H1 (cell line): Measurements from ENCODE around the gene DCP2. TPM values are rescaled to one million over a fixed set of nuclear protein-coding genes. Genes with fewer than 3 reads are reported as not detected.

ENCODE experiments used
- CTCF ChIA-PET: fragments of 300-600 bp; sonication (Branson Sonifier 250); formaldehyde crosslinking; loops from one replicate; lab custom pipeline; 2021; ENCODE audit not compliant: partially characterized antibody; lab: Charles Lee
- POLR2A ChIA-PET: fragments of 300-600 bp; sonication (Branson Sonifier 250); formaldehyde crosslinking; loops from one replicate; lab custom pipeline; 2021; ENCODE audit warnings: inconsistent platforms; ENCODE audit not compliant: partially characterized antibody; lab: Charles Lee
- DNase-seq, 2 experiments: peaks; one replicate each; pipeline versions ENCODE4 v3.0.0 to v3.0.0-alpha.2; 2010 to 2022; ENCODE audit warnings: low spot score in 2 of 2, low read depth in 1 of 2, mixed read lengths in 1 of 2
- FAIRE-seq: peaks from 2 replicates; lab custom pipeline; 2011; peaks lifted over from hg19 to GRCh38; lab: Jason Lieb, UNC
- H2AFZ ChIP-seq: 2 replicates; pipeline ENCODE4 v1.8.1; 2012; ENCODE audit warnings: low read length, inconsistent platforms
- H2AK5ac ChIP-seq: 2 replicates; pipeline ENCODE4 v1.6.1; 2013; ENCODE audit warnings: low read depth, low read length
- H2BK120ac ChIP-seq: replicated peaks from 2 replicates; pipeline ENCODE3; 2013; ENCODE audit warnings: low read depth, low read length, inconsistent platforms
- H2BK12ac ChIP-seq: 2 replicates; pipeline ENCODE4 v1.6.1; 2013; ENCODE audit warnings: low read depth, low read length
- H2BK15ac ChIP-seq: 2 replicates; pipeline ENCODE4 v1.6.1; 2013; ENCODE audit warnings: low read length
- H2BK20ac ChIP-seq: 2 replicates; pipeline ENCODE4 v1.6.1; 2013; ENCODE audit warnings: low read length
- H2BK5ac ChIP-seq: 2 replicates; pipeline ENCODE4 v1.6.1; 2013; ENCODE audit warnings: low read depth, low read length
- H3K14ac ChIP-seq: 2 replicates; pipeline ENCODE4 v1.6.1; 2013; ENCODE audit warnings: inconsistent platforms; ENCODE audit not compliant: insufficient read length
- H3K18ac ChIP-seq: 2 replicates; pipeline ENCODE4 v1.6.1; 2013; ENCODE audit warnings: low read length; ENCODE audit errors: extremely low read depth
- H3K23ac ChIP-seq: 2 replicates; pipeline ENCODE4 v1.6.1; 2013; ENCODE audit warnings: inconsistent platforms; ENCODE audit not compliant: insufficient read length
- H3K23me2 ChIP-seq: 2 replicates; pipeline ENCODE4 v1.6.1; 2013; ENCODE audit warnings: low read depth, low read length
- H3K27ac ChIP-seq: 2 replicates; pipeline ENCODE4 v1.6.1; 2011; ENCODE audit warnings: low read depth, low read length, inconsistent platforms
- H3K27me3 ChIP-seq, 4 experiments: replicated peaks in 1 of 4; 1 replicate in 1 of 4; 2 replicates in 3 of 4; pipeline versions ENCODE4 v1.6.1 to v1.8.1; 2011 to 2013; ENCODE audit warnings: low read length in 3 of 4, mild to moderate bottlenecking in 3 of 4, inconsistent platforms in 2 of 4, mixed read lengths in 2 of 4, moderate library complexity in 1 of 4; ENCODE audit not compliant: control insufficient read depth in 3 of 4, insufficient read depth in 3 of 4; ENCODE audit errors: extremely low read depth in 1 of 4
- H3K36me3 ChIP-seq, 4 experiments: 2 replicates each; pipeline versions ENCODE4 v1.6.1 to v1.8.1; 2011 to 2013; ENCODE audit warnings: mild to moderate bottlenecking in 4 of 4, low read length in 3 of 4, moderate library complexity in 2 of 4, control low read depth in 1 of 4, inconsistent platforms in 1 of 4; ENCODE audit not compliant: insufficient read depth in 4 of 4, control insufficient read depth in 2 of 4
- H3K4ac ChIP-seq: replicated peaks from 2 replicates; pipeline ENCODE3; 2013; ENCODE audit warnings: low read length, low read depth, mixed read lengths, inconsistent platforms; ENCODE audit not compliant: insufficient read length
- H3K4me1 ChIP-seq, 4 experiments: replicated peaks in 1 of 4; 1 replicate in 1 of 4; 2 replicates in 3 of 4; pipeline versions ENCODE4 v1.6.1 to v1.8.1; 2011 to 2013; ENCODE audit warnings: low read length in 3 of 4, inconsistent platforms in 2 of 4, mixed read lengths in 1 of 4; ENCODE audit not compliant: insufficient read depth in 4 of 4, control insufficient read depth in 3 of 4
- H3K4me2 ChIP-seq, 2 experiments: 2 replicates each; pipeline versions ENCODE4 v1.6.1 to v1.8.1; 2011 to 2013; ENCODE audit warnings: low read depth in 2 of 2, low read length in 2 of 2, control low read depth in 1 of 2, inconsistent platforms in 1 of 2, mild to moderate bottlenecking in 1 of 2; ENCODE audit not compliant: insufficient read depth in 1 of 2
- H3K4me3 ChIP-seq, 4 experiments: fragments of 200-600, 300-600 bp in 1 of 4; sonication (generic), shearing (Covaris generic), sonication (Bioruptor Twin) in 1 of 4; 2 replicates each; pipeline versions ENCODE4 v1.5.1 to v1.8.1; 2011 to 2016; ENCODE audit warnings: low read length in 4 of 4, low read depth in 3 of 4, control low read depth in 2 of 4, inconsistent platforms in 2 of 4, mild to moderate bottlenecking in 2 of 4, mixed read lengths in 1 of 4, moderate library complexity in 1 of 4; ENCODE audit not compliant: insufficient read depth in 2 of 4; ENCODE audit errors: extremely low read depth in 1 of 4
- H3K56ac ChIP-seq: replicated peaks from 2 replicates; pipeline ENCODE3; 2013; ENCODE audit warnings: low read depth, mild to moderate bottlenecking, mixed read lengths, low read length, inconsistent platforms; ENCODE audit not compliant: insufficient read length
- H3K79me1 ChIP-seq: 2 replicates; pipeline ENCODE4 v1.6.1; 2013; ENCODE audit warnings: low read depth, low read length, control low read depth
- H3K79me2 ChIP-seq, 2 experiments: 2 replicates each; pipeline versions ENCODE4 v1.6.1 to v1.8.1; 2012 to 2013; ENCODE audit warnings: low read length in 2 of 2, mild to moderate bottlenecking in 2 of 2, inconsistent platforms in 1 of 2; ENCODE audit not compliant: insufficient read depth in 2 of 2, control insufficient read depth in 1 of 2
- H3K9ac ChIP-seq, 4 experiments: replicated peaks in 1 of 4; 1 replicate in 1 of 4; 2 replicates in 3 of 4; pipeline versions ENCODE4 v1.6.1 to v1.8.1; 2011 to 2013; ENCODE audit warnings: low read depth in 3 of 4, low read length in 3 of 4, control low read depth in 2 of 4, mild to moderate bottlenecking in 2 of 4, moderate library complexity in 2 of 4, inconsistent platforms in 1 of 4; ENCODE audit errors: extremely low read depth in 1 of 4
- H3K9me3 ChIP-seq, 2 experiments: 2 replicates each; pipeline versions ENCODE4 v1.6.1 to v1.8.1; 2012 to 2013; ENCODE audit warnings: mild to moderate bottlenecking in 2 of 2, moderate library complexity in 2 of 2, control low read depth in 1 of 2, inconsistent platforms in 1 of 2, low read depth in 1 of 2, low read length in 1 of 2, mixed read lengths in 1 of 2; ENCODE audit not compliant: insufficient read depth in 2 of 2
- H4K20me1 ChIP-seq, 2 experiments: replicated peaks in 1 of 2; 2 replicates each; pipeline versions ENCODE3 to v1.8.1; 2011 to 2013; ENCODE audit warnings: inconsistent platforms in 2 of 2, low read length in 2 of 2, mild to moderate bottlenecking in 1 of 2; ENCODE audit not compliant: insufficient read depth in 2 of 2, control insufficient read depth in 1 of 2
- H4K5ac ChIP-seq: 2 replicates; pipeline ENCODE4 v1.6.1; 2013; ENCODE audit warnings: low read length, low read depth, mixed read lengths, inconsistent platforms; ENCODE audit not compliant: insufficient read length
- H4K8ac ChIP-seq: 2 replicates; pipeline ENCODE4 v1.8.0; 2013; ENCODE audit warnings: mild to moderate bottlenecking, moderate library complexity, low read length, inconsistent platforms; ENCODE audit not compliant: insufficient read depth; ENCODE audit errors: extremely low read depth
- H4K91ac ChIP-seq: replicated peaks from 2 replicates; pipeline ENCODE3; 2013; ENCODE audit warnings: low read length, mixed read lengths, inconsistent platforms; ENCODE audit not compliant: insufficient read length
- ASH2L ChIP-seq: fragments of 200-600, 300-600 bp; sonication (generic); IDR thresholded peaks from one replicate; pipeline ENCODE4 v1.7.1; 2017; ENCODE audit warnings: low read length
- BRCA1 ChIP-seq: IDR thresholded peaks from 2 replicates; pipeline ENCODE4 v1.6.1; 2012; ENCODE audit warnings: low read depth, low read length, improper control_type of control experiment
- CREB1 ChIP-seq: IDR thresholded peaks from 2 replicates; pipeline ENCODE4 v1.6.1; 2012; ENCODE audit warnings: inconsistent platforms
- E2F6 ChIP-seq: IDR thresholded peaks from 2 replicates; pipeline ENCODE4 v1.6.1; 2012; ENCODE audit warnings: inconsistent platforms
- EZH2 ChIP-seq: fragments of 200-600 bp; sonication (generic); IDR thresholded peaks from 2 replicates; pipeline ENCODE4 v1.7.1; 2012; ENCODE audit warnings: low read depth, mild to moderate bottlenecking, moderate library complexity, low read length, inconsistent platforms; ENCODE audit not compliant: severe bottlenecking
- KDM4A ChIP-seq: IDR thresholded peaks from one replicate; pipeline ENCODE4 v1.7.1; 2012; ENCODE audit warnings: low read depth, mild to moderate bottlenecking, moderate library complexity, low read length, inconsistent platforms; ENCODE audit not compliant: severe bottlenecking
- NANOG ChIP-seq: IDR thresholded peaks from 2 replicates; pipeline ENCODE4 v1.6.1; 2011; ENCODE audit warnings: low read length, low read depth, mild to moderate bottlenecking, inconsistent platforms; ENCODE audit not compliant: insufficient read depth, poor library complexity, severe bottlenecking
- SIRT6 ChIP-seq: IDR thresholded peaks from one replicate; pipeline ENCODE4 v1.7.1; 2012; ENCODE audit warnings: low read length, inconsistent platforms
- SP2 ChIP-seq: IDR thresholded peaks from 2 replicates; pipeline ENCODE4 v1.6.1; 2012; ENCODE audit warnings: mild to moderate bottlenecking, low read length, inconsistent platforms
- SP4 ChIP-seq: IDR thresholded peaks from 2 replicates; pipeline ENCODE4 v1.6.1; 2012; ENCODE audit warnings: low read length, inconsistent platforms
- SRF ChIP-seq: IDR thresholded peaks from 2 replicates; pipeline ENCODE4 v1.6.1; 2011; ENCODE audit warnings: mild to moderate bottlenecking, low read depth, low read length, moderate library complexity
- TEAD4 ChIP-seq: IDR thresholded peaks from 2 replicates; pipeline ENCODE4 v1.6.1; 2012; ENCODE audit warnings: low read depth, low read length, inconsistent platforms, mixed read lengths
- ZNF274 ChIP-seq: IDR thresholded peaks from 2 replicates; pipeline ENCODE4 v1.7.0; 2012; ENCODE audit warnings: low read length, borderline replicate concordance; ENCODE audit errors: extremely low read depth
- WGBS, 2 experiments: shearing (Covaris generic) in 1 of 2; methylation state at CpG; one replicate each; pipeline versions ENCODE4 v1.1.6 to v1.1.7; 2013 to 2015; ENCODE audit warnings: low lambda C conversion rate in 2 of 2, mixed read lengths in 2 of 2, inconsistent platforms in 1 of 2, low coverage in 1 of 2, missing lambda C conversion rate in 1 of 2; ENCODE audit not compliant: insufficient replicate concordance in 2 of 2, insufficient coverage in 1 of 2, insufficient read length in 1 of 2; ENCODE audit errors: extremely low coverage in 1 of 2, missing lambda C conversion rate in 1 of 2; 5-methylcytosine and 5-hydroxymethylcytosine counted together
- polyA plus RNA-seq, 7 experiments: library from polyadenylated mRNA; depleted of rRNA in 3 of 7; stranded (reverse) in 5 of 7; unstranded in 2 of 7; fragments of >200 nt in 5 of 7; fragments of 200-250 nt in 2 of 7; gene quantifications; 1 replicate in 5 of 7; 2 replicates in 1 of 7; 4 replicates in 1 of 7; pipeline versions ENCODE4 v1.2.1 to v1.2.3, GENCODE V29; 2011 to 2013; ENCODE audit warnings: missing spikeins in 2 of 7, mixed read lengths in 2 of 7
- total RNA-seq: library from RNA; stranded (reverse); fragmentation: NEBNext Ultra II Directional; extraction: Animal tissue kit (Norgen Biotek cat#: 25700); gene quantifications from 2 replicates; pipeline ENCODE4 v1.2.1, GENCODE V29; 2021

DCP2 gene
- total and polyA plus RNA-seq, 2 of the 8 experiments (the other 6 are each of a cell fraction or from before 2014, with no cell fraction given), result 14.4 to 162 TPM

- H3K4me2 ChIP-seq, result no peak overlapping the region
- H2BK20ac ChIP-seq, result no peak overlapping the region
- H3K18ac ChIP-seq, result no peak overlapping the region
- TF ChIP-seq NANOG (no peak), CREB1 (no peak), SP4 (no peak), EZH2 (no peak), TEAD4 (no peak), SRF (no peak), BRCA1 (no peak), KDM4A (no peak), SIRT6 (no peak), ASH2L (no peak), SP2 (no peak), ZNF274 (no peak), E2F6 (no peak)
- peaks cover 7 to 11% of the 10 kb centered on the region in 2 experiments; a peak in 3 of 4 replicates for H3K79me2 ChIP-seq
- ChIA-PET CTCF (interaction anchor here (3.1 to 3.7 kb wide), 2 partner anchors 12 to 23 kb away, joined by 11 to 18 read pairs; no protein-coding TSS in a partner anchor), POLR2A (interaction anchor here (0.9 kb wide), 1 partner anchor 15 kb away, joined by 3 read pairs; no protein-coding TSS in a partner anchor)
- H3K27ac ChIP-seq, result no peak overlapping the region
- H2BK120ac ChIP-seq, result no peak overlapping the region
- H2AK5ac ChIP-seq, result no peak overlapping the region
- 96% methylated on average over 1 of the region's 1 CpG; no CpG with 5 or more reads in 1 of the 2 experiments for WGBS, 2 experiments
- H3K23ac ChIP-seq, result no peak overlapping the region
- peaks cover 0 to 7% (median 3%) of the 10 kb centered on the region in 4 experiments; a peak in 4 of 7 replicates for H3K4me1 ChIP-seq
- H3K4ac ChIP-seq, result no peak overlapping the region
- H4K5ac ChIP-seq, result no peak overlapping the region
- H2AFZ ChIP-seq, result no peak overlapping the region
- no peaks in the 10 kb centered on the region for H4K20me1 ChIP-seq
- no peak overlapping the region for H4K8ac ChIP-seq
- no peak overlapping the region for H3K14ac ChIP-seq
- H2BK12ac ChIP-seq, result no peak overlapping the region
- no peak overlapping the region for H2BK15ac ChIP-seq
- FAIRE-seq (no peak), DNase-seq (no peak)
- no peaks in the 10 kb centered on the region for H3K36me3 ChIP-seq
- H2BK5ac ChIP-seq, result no peak overlapping the region
- H3K27me3 ChIP-seq, result no peaks in the 10 kb centered on the region
- H3K4me3 ChIP-seq, result no peak overlapping the region
- H3K9me3 ChIP-seq, result no peaks in the 10 kb centered on the region
- H3K23me2 ChIP-seq, result no peaks in the 10 kb centered on the region; the same call in 1 of the 2 replicates
- H3K79me1 ChIP-seq, result no peaks in the 10 kb centered on the region
- no peak overlapping the region for H4K91ac ChIP-seq
- no peak overlapping the region for H3K9ac ChIP-seq
- no peak overlapping the region for H3K56ac ChIP-seq
These were observed 3.6 kb upstream of the DCP2 start for GRCh38 chr5:112973036-112973435.
